OCI-LY7 (cell line): ENCODE results near the gene MN1.

ENCODE experiments used
- EZH2phosphoT487 ChIP-seq: fragments of 200-600 bp; sonication (generic); IDR thresholded peaks from 2 replicates; pipeline ENCODE4 v1.6.1; 2018; ENCODE audit warnings: low read depth, borderline replicate concordance, mild to moderate bottlenecking, mixed run types, antibody characterized with exemption, low read length, moderate library complexity, mixed read lengths
- TF ChIP-seq, protein P1 (sequence below): fragments of 200-600 bp; sonication (generic); conservative IDR thresholded peaks from 2 replicates; pipeline ENCODE4 v1.5.1; 2014; ENCODE audit warnings: mild to moderate bottlenecking, antibody characterized with exemption, low read length, moderate library complexity, mixed read lengths

DNA sequence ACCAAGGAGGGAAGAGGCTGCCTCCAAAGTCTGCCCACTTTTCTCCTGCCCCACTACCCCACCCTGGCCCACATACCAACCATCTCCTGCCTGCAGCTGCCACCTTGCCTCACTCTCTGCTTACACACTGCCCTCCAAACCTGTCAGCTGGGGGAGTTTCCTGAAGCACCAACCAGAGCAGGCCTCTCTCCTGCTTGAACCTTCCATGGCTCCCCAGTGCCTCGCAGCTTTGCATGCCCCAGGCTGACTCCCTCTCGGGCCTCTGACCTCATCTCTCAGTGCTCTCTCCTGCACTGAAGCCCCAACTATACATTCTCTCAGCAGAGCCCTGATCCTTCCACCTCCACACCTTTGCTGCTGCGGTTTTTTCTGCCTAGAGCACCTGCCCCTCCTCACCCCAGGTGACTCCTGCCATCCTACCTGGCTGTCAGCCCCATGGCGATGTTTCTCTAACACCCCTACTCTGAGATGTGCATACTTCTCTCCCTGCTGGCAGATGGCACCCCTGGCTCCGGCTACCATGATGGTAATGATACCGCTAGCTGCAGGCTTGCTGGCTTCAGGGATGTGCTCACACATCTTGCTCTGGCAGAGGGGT is 43.5 kb downstream of the MN1 start:
- TF ChIP-seq, protein P1, sequence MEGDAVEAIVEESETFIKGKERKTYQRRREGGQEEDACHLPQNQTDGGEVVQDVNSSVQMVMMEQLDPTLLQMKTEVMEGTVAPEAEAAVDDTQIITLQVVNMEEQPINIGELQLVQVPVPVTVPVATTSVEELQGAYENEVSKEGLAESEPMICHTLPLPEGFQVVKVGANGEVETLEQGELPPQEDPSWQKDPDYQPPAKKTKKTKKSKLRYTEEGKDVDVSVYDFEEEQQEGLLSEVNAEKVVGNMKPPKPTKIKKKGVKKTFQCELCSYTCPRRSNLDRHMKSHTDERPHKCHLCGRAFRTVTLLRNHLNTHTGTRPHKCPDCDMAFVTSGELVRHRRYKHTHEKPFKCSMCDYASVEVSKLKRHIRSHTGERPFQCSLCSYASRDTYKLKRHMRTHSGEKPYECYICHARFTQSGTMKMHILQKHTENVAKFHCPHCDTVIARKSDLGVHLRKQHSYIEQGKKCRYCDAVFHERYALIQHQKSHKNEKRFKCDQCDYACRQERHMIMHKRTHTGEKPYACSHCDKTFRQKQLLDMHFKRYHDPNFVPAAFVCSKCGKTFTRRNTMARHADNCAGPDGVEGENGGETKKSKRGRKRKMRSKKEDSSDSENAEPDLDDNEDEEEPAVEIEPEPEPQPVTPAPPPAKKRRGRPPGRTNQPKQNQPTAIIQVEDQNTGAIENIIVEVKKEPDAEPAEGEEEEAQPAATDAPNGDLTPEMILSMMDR: no peak
- no peak for TF ChIP-seq EZH2phosphoT487
